ENCODE results near the gene CPLANE2.
A peak's percentile ranks its signal among the peaks of the same experiment; 100 is the strongest.
"Not testable (repeated sequence)": the region's sequence is repeated elsewhere in the genome, so short reads cannot be mapped to it uniquely, and the experiment has no call there.

The CPLANE2 gene, protein sequence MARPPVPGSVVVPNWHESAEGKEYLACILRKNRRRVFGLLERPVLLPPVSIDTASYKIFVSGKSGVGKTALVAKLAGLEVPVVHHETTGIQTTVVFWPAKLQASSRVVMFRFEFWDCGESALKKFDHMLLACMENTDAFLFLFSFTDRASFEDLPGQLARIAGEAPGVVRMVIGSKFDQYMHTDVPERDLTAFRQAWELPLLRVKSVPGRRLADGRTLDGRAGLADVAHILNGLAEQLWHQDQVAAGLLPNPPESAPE

DNA sequence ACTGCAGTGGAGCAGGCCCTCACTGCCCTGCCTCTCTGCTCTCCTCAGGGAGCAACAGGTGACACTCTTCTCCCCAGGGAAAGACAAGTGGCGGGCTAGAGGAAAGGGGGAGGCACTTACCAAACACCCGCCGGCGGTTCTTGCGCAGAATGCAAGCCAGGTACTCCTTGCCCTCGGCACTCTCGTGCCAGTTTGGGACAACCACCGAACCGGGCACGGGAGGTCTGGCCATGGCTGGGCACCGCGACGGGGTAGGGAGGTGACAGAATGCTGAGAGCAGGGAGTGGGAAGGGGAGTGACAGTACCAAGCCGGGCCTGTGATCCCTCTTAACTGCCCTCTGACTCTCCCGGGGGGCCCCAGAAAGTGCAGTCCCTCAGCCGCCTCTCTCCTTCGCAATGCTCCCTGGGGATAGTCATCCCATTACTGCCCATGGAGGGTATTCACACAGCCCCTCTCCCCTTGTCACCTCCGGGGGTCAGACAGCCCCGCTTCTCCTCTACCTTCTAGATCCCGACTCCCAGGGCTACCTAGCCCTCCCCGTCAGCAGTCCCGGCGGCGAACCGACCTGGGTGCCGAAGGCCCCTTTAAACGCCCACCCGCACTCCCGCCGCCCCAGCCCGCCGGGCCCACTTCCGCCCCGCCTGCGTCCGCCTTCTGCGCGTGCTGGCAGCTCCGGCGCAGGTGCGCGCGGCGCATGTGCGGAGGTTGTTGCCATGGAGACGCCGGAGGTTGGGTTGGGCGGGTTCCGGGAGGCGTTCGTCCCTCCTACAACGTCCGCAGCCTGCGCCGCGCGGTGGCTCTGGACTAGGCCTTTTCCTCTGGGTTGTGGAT is at the start of gene CPLANE2:
Gene CPLANE2, minus strand, starts transcription at position 673 of the 832 bp plus-strand sequence. Its CDS starts 441 bp downstream, at position 232.
- peak; percentile 97 for DNase-seq (ENCODE audit: low spot score)

DNA sequence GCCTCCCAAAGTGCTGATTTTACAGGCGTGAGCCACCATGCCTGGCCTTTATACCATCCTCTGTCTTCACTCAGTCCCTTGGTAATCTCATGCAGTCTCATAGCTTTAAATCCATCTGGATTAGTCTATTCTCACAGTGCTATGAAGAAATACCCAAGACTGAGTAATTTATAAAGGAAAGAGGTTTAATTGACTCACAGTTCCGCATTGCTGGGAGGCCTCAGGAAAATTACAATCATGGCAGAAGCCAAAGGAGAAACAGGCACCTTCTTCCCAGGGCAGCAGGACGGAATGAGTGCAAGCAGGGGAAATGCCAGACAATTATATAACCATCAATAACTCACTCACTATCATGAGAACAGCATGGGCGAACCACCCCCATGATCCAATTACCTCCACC is 49.1 kb upstream of the CPLANE2 start:
- no peak for DNase-seq (ENCODE audit: low spot score)

DNA sequence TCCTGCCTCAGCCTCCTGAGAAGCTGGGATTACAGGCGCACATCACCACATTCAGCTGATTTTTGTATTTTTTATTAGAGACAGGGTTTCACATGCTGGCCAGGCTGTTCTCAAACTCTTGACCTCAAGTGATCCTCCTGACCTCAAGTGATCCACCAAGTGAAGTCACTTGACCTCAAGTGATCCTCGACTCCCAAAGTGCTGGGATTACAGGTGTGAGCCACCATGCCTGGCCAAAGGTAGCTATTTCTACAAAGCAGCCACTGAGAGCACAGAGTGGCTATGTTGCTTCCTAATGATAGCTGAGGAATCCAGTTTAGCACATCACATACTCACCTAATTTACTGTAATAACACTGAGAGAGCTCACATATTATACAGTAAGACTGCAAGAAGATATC is 44.8 kb upstream of the CPLANE2 start:
- DNase-seq (ENCODE audit: low spot score) = no peak

DNA sequence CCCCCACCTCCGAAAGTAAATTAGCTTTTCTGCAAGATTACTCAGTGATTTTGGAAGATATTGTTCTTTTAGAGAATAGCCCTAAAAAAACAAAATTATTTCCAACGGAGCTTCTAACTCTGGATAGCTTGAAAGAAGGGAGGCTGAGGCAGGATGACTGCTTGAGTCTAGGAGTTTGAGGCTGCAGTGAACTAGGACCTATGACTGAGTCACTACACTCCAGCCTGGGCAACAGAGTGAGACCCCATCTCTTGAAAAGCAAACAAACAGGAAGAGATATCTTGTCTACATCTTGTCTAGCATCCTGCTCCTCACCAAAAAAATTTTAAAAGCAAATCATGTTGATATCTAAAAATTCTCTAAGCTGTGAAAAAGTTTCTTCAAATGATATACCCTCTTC is 42.2 kb upstream of the CPLANE2 start:
- DNase-seq (ENCODE audit: low spot score) = no peak

DNA sequence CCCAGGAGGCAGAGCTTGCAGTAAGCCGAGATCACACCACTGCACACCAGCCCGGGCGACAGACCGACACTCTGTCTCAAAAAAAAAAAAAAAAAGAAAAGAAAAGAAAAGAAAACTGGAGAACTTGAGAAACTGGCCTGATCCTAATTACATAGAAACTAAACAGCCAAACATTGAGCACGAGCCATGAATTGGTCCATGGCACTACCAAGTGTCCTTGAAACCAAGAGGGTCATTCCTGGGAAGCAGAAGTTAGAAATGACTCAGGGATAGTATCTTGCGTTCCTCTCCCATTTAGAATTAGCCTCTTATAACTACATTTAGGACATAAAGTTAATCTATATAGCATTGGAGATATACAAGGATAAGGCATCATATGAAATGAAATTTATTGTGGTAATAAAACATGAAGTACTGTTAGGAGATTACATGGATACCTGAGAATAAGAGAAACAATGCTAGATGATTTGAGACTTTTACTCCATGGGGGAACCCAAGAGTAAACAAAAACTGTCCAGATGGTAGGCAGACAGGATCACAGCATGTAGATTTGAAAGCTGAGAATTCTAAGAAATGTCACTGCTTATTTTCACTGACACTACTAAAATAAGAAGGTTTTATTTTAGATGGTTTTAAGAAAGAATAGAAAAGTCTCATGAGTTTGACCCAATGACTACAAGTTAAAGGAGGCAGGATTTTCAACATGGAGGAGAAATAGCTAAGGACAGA is 39.5 kb upstream of the CPLANE2 start:
- no peak for DNase-seq (ENCODE audit: low spot score)

DNA sequence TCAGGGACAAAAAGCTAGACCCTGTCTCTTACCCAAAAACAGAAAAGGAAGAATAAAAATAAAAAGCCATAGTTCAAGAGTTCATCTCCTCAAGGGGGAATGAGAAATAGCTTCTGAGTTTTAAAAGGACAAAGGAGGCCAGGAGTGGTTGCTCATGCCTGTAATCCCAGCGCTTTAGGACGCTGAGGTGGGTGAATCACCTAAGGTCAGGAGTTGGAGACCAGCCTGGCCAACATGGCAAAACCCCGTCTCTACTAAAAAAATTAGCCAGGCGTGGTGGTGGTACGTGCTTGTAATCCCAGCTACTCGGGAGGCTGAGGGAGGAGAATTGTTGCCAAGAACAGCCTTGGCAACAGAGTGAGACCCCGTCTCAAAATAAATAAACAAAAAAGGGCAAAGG is 38.6 kb upstream of the CPLANE2 start:
- DNase-seq (ENCODE audit: low spot score) = no peak

DNA sequence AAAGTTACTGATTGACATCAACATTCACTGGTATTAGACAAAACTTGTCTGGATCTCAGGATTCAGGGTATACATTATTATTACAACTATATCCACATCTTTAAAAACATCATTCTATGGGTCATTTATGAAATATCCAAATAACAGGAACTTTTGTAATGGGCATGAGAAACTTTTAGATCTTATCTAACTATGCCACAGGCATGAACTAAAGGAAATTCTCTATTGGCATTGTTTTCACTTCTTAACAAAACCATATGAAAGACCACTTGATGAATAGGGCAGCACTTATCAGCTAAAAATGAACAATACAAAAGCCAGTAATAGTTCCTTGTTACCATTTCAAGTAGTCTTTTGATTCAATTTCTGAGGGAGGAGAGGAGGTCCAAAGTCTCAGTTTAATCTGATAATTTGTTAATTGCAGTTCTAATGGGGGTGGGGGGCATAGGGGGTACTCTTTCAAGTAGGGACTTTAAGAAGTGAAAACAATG is 30.8 kb upstream of the CPLANE2 start:
- no peak for DNase-seq (ENCODE audit: low spot score)

DNA sequence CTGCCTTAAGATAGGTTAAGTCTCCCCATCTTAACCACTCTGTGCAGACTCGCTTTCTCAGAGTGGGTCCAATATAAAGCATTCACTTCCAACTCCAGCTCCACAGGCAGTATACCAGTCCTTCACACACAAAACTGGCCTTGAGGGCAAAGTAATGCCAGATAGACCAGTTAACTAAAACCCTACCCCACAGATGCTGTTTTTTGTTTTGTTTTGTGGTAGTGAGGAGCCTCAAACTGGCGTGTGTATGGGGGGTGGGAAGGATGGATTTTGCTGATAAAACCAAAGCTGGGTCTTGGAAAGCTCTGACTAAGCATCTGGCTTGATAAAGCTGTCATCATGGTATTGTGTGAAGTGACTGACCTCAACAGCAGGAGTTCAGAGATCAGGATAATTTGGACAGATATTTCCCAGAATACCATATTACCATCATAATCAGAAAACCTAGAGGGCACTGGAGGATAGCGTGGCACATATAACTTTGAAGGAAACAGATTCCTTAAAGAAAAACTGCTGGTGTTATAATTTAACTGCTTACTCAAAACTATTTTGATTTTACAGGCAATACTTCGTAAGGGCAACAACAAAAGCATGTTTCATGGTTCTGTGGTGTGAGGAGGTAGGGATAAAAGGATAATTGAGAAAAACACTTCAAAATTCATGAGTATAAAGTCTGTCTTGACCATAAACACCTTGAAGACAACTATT is 29.6 kb upstream of the CPLANE2 start:
- DNase-seq (ENCODE audit: low spot score) = no peak

DNA sequence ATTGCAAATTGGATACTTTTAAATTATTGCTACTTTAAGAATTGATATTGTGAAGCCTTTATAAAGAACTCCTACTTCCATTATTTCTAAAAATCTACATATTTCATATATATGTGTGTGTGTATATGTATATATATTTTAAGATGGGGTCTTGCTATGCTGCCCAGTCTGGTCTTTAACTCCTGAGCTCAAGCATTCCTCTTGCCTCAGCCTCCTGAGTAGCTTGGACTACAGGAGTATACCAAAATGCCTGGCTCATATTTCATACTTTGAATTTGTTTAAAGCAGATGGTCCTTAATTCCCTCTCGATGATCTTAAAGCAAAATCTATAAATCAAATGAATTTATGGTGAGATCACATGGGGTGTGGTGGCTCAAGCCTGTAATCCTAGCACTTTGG is 25.1 kb upstream of the CPLANE2 start:
- DNase-seq (ENCODE audit: low spot score) = no peak

DNA sequence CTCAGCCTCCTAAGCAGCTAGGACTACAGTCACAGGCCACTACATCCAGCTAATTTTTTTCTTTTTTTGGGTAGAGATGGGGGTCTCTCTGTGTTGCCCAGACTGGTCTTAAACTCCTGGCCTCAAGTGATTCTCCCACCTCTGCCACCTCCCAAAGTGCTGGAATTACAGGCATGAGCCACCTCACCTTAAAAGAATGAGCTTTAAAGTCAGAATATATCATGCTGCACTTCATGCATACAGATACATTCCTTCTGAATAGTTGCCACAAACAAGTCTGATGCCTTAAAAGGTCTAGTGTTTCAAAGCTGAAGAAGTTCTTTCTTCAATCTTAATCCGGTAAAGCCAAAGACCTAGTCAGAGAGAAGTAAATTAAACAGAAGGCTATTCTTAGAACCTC is 23.8 kb upstream of the CPLANE2 start:
- no peak for DNase-seq (ENCODE audit: low spot score)

DNA sequence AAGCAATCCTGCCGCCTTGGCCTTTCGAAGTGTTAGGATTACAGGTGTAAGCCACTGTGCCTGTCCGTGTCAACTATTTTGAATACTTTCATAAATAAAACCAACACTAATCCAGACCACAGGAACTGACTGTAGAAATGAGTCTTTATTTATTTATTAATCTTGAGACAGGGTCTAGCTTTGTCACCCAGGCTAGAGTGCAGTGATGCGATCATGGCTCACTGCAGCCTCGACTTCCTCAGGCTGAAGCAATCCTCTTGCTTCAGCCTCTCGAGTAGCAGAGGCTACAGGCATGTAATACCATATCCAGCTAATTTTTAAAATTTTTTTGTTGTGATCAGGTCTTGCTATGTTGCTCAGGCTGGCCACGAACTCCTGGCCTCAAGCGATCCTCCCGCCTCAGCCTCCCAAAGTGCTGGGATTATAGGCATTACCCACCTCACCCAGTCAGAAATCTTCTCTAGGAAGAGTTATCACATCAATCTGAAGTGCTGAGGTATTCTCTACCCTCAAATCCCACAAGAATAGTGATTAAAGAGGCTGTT is 21.7 kb upstream of the CPLANE2 start:
- no peak for DNase-seq (ENCODE audit: low spot score)

DNA sequence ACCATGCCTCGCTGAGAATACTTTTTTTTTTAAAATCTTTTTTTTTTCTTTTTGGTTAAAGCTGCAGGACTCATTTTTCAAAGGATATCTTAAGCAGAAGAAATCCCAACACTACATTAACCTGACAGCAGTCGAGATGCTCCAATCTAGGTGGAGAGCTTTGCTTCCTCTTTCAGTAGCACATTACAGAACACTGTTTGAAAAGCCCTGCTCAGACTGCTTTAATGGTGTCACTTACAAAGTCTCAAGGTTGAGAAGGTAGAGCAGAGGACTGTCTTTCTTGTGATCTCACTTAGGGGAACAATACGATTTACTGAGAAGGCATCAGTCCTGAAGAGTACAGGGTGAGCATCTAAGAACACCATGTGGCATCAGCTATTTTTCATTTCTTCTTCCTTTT is 21.0 kb upstream of the CPLANE2 start:
- DNase-seq (ENCODE audit: low spot score) = no peak

DNA sequence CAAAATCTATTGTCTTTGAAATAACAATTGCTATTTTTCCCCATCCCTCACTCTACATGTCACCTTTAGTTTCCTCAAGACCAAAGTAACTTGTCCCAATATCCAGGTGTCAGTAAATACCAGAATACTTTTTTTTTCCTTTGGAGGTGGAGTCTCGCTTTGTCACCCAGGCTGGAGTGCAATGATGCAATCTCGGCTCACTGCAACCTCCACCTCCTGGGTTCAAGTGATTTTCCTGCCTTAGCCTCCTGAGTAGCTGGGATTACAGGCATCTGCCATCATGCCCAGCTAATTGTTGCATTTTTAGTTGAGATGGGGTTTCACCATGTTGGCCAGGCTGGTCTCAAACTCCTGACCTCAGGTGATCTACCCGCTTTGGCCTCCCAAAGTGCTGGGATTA is 20.6 kb upstream of the CPLANE2 start:
- not testable (repeated sequence) for DNase-seq (ENCODE audit: low spot score)

DNA sequence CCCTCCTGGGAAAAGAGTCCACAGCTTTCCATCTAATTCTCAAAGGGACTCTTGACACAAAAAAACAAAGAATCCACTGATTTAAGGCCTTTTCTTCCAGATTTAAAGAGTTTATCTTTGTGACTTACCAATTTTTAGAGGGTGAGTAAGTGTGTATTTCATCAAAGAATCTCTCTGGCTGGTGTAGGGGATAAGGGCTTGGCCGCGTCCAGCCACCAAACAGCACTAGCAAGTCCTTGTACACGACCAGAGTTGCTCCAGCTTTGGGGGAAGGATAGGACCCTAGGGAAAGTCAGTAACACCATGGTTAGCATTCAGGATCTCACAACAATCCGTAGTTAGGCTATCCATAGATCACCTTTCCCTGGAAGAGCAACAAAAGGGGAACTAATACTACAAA is 19.5 kb upstream of the CPLANE2 start:
- no peak for DNase-seq (ENCODE audit: low spot score)

DNA sequence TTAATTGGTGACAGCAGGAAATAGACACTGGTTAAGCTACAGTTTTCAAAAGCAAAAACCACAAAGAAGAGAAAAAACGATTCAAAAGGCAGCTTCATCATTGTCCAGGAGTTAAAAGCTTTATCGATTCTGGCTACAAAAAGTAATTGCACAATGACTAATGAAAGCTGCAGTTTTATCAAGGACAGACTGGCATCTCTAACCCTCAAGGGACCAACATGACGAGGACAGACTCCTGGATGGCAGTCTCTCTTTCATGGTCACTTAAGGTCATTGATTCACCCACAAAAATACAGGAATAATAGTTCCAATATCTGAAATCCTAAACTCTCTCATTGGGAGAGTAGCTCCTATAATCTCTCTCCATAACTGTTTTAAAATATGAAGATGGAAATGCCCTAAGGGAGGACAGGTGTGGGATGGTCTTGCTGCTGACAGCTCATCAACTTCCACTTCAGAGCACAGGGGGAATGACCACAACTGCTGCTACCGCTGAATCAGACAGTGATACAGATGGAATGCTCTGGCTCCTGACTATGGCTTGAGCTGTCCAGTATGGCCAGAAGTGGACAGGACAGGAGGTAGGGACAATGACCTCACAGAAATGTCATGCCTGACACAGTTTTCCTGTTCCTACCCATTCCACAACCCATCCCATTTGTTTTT is 17.4 kb upstream of the CPLANE2 start:
- DNase-seq (ENCODE audit: low spot score) = no peak

DNA sequence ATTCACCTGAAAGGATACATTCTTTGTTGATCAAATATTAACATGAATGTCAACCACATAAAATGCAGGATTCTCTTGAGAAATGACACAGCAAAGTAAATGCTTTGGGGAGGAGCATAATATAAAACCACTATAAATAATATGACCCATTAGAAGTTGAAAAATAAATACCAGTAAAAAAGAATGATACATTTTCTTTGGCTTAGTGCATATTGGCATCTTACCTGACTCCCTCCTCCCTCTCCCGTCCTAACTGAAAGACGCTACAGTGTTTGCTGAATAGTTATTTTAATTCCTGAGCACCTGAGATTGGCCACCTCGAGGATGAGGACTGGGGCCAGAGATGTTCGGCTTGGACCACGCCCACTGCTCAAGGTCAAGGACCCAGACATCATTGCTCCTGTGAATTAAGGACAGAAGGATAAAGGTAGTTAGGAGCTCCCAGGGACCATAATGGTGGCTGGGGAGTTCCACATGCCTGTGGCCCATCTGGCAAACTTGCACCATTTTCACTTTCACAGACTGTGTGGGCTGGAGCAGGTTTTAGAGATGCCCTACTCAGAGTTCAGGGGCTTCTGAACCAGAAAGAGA is 16.4 kb upstream of the CPLANE2 start:
- DNase-seq (ENCODE audit: low spot score) = no peak

DNA sequence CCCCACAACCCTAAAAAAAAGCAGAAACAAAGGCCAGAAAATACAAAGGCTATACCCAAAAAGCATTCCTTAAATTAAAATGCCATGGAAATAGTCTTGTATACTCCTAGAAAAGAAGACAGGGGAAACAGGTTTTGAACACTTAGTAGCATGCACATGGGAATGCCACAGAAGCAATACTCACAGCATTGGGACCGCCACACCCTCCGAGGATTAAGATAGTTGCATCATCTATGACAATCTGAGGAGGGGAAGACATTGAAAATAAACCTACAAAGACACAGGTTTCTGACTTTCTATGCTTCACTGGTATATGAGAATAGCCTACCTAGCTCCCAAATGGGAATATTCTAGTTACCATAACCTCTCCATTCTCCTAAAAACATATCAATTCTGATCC is 15.9 kb upstream of the CPLANE2 start:
- DNase-seq (ENCODE audit: low spot score) = no peak

DNA sequence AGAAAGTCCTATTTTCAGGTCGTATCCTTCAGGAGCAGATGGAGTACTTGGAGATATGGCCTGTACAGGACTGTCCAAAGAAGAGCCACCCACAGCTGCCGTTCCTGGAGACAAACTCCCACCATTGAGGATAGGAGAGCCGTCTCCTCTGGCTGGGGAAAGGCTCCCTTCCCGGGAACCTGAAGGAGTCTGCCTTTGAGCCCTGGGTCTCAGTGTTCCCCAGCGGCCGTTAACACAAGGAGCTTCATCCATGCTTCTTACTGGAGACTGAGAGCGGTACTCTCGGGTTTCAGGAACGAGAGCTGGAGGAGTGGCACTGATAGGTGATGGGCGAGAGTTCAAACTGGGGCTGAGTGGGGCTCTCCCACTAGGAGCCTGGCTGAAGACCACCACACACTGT is 14.4 kb upstream of the CPLANE2 start:
- DNase-seq (ENCODE audit: low spot score) = no peak

DNA sequence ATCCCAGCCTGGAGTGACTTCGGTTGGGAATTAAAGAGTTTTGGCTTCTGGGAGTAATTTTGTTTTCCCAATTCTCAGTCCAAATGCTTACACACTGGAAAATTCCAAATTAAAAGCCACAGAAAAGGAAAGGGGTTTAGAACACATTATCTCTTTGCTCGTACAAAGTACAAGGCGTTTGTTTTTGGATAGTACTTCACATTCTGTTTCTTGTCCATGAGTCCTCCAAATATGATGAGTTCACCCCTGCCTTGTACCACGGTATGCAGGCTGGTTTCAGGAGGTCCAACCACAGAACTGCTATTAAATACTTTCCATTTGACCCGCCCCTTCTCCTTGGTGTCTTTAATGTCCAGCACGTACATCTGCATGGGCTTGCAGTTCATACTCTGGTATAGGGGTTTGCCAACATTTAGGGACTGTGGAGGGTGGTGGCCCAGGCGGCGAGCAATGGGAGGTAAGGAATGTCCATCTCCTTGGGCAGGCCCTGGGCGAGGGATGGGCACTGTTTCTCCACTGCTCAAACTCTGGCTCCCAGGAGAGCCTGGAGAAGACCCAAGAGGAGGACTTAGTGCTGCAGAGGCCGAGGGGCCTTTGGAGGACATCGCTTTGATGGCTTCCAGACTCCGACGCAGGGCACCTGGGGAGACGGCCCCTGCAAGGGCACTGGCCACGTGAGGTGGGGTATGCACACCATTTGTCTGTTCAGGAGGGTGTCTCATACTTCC is 13.7 kb upstream of the CPLANE2 start:
- no peak for DNase-seq (ENCODE audit: low spot score)

DNA sequence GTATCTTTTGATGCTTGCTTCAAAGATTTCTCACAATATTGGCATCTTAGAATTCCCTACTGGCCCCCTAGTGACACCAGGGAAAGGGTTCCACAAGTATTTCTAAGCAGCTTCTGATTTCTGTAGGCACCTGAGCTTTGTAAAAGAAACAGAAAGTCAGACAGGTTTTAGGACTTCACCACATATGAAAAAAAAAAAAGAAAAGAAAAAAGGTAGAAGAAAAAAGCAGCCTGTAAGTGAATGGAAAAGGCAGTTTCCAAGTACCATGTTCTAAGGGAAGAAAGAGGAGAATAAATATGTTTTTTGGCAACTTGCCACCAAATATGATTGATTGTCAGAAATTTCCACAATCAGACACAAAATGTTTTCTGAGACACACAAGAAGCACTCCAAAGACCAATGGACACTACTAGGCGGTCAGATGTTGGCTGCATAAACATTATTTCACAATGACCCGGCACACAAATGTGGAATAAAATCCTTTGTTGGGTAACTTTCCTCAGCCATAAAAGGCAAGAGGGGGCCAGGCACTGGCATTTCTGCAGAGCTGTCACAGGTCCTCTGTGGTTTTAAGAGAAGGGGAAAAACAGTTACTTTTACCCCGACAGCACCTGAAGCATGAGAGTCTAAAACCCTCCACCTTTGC is 12.7 kb upstream of the CPLANE2 start:
- no peak for DNase-seq (ENCODE audit: low spot score)
